ENCODE data around the gene EEF2KMT.
"Not testable (repeated sequence)": the region's sequence is repeated elsewhere in the genome, so short reads cannot be mapped to it uniquely, and the experiment has no call there.

- not testable (repeated sequence) for TF ChIP-seq CTCF, POLR2A (IDR thresholded peaks at IDR 0.05)
Observed at GRCh38 chr16:5093746-5094145, 3.8 kb downstream of the EEF2KMT start.
